CD4-positive, alpha-beta T cell treated with Interleukin-10 for 1 hour (primary cell): Measurements from ENCODE around the gene CCDC184.
A peak's percentile ranks its signal among the peaks of the same experiment; 100 is the strongest.
"Not testable (repeated sequence)": the region's sequence is repeated elsewhere in the genome, so short reads cannot be mapped to it uniquely, and the experiment has no call there.

ENCODE experiments used
- DNase-seq: peaks from one replicate; pipeline ENCODE4 v3.0.0-alpha.2; 2020

CCDC184 gene

DNA sequence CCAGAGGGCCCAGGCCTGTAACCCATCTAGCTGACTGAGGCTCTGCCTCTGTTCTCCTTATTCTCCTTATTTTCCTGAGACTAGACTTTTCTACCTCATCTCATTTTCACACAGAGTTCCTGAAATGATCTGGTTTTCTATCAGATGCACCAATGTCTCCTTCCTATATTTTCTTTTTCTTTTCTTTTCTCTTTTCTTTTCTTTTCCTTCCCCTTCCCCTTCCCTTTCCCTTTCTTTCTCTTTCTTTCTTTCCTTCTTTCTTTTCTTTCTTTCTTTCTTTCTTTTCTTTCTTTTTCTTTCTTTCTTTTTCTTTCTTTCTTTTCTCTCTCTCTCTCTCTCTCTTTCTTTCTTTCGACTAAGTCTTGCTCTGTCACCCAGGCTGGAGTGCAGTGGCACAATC is 3.0 kb upstream of the CCDC184 start:
- DNase-seq = no peak

DNA sequence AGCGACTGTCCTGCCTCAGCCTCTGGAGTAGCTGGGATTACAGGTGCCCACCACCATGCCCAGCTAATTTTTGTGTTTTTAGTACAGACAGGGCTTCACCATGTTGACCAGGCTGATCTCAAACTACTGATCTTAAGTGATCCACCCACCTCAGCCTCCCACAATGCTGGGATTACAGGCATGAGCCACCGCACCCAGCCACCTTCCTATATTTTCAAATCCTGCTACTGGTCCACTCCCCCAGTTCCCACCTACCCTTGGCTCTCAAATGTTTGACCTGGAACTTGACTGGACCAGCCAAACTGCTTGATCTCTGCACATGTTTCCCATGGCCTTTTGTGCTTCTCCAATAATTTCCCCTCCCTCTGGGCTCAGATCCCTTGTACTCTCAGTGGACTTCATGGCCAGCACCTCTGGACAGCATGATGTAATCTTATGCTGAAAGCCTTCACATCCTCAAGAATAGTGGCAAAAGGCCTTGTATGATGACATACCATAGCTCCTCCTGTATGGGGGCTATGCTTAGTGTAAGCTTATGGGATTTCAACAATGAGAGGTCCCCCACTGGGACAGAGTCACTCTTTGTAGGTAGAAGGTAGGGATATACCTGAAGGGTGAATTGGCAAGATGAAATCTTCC is 2.5 kb upstream of the CCDC184 start:
- no peak for DNase-seq

DNA sequence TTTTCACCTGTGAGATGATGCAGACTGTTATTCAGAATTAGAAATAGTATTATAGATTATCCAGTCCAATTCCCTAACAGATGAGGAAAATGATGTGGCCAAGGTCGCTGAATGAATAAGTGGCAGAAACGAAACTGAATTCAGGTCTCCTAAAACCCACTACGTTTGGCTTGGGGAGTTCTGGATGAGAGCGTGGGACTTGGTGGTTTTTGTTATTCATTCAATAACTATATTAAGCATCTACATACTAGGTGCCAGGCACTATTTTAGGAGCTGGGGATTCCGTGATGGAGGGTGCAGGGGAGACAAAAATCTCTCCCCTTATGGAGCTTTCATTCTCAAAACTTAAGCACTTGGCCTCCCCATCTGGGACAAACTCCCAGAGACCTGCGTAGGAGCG is 813 bp upstream of the CCDC184 start:
- no peak for DNase-seq

DNA sequence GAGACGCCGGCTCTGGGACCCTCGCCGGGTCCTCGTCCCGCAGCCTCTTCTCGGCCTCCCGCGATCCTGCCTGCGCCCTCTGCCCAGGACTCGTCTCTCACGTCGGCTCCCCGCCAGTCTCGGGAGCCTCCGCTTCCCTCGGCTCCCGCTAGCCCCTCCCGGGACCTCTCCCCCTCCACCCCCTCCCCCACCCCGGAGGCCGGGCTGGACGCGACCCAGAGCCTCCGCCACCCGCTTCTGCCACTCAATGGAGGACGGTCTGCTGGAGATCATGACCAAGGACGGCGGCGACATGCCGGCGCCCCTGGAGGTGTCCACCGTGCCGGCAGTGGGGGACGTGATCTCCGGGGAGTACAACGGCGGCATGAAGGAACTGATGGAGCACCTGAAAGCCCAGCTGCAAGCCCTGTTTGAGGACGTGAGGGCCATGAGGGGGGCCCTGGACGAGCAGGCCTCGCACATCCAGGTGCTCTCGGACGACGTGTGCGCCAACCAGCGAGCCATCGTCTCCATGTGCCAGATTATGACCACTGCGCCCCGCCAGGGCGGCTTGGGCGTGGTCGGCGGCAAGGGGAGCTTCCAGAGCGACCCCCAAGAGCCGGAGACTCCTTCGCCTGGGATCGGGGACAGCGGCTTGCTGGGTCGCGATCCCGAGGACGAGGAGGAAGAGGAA is 568 bp downstream of the CCDC184 start:
- DNase-seq = peak; percentile 35

DNA sequence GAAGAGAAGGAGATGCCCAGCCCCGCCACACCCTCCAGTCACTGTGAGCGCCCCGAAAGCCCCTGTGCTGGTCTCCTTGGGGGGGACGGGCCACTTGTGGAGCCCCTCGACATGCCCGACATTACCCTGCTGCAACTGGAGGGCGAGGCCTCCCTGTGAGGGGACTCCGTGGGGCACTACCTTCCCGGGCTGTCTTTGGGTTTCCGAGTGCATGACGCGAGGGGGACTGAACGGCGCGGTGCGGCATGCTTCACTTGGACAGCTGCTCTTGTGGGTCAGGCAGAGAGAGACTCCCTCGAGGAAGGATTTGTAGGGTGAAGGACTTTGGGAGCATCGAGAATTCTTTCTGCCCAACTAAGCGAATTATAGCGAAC is 1.1 kb downstream of the CCDC184 start:
- DNase-seq = no peak

DNA sequence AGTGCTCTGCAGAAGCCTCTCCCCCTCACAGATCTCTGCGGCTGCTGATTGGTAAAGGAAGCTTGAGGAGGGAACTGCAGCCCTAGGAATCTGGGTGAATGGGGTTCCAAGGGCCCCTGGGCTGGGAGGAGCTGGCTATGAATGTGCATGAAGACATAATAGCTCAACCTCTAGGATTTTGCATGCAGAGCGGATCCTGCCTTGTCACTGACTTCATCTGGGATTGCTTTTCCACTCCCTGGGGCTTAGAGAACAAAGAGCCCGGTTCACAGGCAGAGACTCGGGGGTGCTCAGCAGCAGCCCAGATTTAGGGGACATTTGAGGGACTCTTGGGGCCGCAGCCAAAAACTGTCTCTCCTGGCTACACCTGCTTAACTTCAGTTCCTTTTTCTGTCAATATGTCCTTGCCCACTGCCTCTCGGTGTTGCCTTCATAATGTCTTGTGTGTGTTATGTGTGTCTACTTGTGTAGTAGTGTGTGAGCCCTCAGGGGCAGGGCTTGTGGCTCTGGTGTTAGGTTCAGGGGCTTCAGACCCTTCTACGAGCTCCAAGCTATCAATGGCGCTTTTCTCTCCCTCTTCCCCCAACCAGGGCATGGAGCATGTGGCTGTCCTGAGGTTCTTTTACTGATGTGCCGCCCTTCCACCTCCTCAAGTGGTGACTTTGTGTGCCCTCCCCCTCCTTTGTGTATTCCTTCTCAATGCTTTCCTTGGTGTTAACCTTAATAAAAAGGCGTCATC is 1.9 kb downstream of the CCDC184 start:
- no peak for DNase-seq

DNA sequence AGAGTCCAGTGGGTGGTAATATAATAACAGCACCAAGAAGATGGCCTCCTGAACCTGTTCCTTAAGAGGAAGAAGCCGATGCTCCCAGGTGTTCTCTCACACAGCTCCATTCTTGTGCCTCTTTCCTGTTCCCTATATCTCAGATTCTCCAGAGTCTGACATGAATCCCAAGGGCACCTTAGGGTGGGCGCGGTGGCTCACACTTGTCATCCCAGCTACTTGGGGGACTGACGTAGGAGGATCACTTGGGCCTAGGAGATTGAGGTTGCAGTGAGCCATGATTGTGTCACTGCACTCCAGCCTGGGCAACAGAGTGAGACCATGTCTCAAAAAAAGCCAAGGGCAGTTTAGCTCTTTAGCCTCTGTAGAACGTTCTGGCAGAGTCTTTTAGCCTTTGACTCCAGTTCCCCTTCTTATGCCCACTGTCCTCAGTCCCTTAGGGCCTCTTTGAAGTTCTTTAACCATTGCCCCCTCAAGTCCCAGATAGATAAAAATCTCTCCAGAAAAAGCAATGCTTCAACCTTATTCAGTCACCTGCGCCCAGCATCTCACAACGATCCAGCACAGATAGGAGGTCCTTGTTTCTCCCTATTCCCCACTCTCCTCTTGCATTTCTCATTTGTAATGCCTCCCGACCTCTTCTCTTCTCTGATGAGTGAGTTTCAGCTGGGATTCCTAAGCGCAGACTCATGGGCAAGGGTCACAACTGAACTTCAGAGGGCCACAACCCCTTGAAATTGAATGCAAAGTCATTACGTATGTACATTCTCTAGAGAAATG is 4.7 kb downstream of the CCDC184 start:
- DNase-seq = no peak

DNA sequence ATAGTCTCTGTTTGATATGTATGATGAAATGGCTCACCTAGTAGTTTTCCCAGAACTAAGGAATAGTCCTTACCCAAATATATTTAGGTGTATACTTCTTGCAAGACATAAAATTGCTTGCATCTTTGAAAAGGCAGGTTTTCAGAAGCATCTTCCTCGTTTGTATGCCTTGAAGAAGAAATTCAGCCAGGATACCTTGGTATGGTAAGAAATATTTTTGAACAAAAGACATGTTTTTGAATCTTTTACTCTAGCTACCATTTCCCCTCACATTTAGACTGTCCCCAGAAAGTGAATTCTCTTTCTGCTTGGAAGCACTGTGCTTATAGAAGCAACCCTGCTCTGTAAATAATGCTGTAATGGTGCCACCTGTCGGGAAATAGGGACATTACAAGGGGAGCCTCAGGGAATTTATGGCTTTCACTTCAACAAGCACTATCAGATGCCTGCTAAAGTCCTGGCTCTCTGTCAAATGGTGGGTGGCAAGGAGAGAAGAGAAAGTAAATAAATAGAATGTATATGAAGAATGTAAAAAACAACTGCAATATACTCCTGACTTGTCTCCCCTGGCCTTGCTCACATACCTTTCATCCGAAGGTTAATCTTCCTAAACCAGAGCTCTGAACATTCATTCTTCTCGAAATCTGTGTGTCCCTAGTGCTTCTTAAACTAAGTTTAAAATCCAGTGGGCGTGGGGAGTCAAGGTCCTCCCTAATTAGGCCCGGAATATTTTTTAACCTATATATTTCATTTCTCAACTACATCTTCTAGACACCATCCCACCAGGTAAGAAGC is 6.1 kb downstream of the CCDC184 start:
- peak; percentile 83 for DNase-seq

DNA sequence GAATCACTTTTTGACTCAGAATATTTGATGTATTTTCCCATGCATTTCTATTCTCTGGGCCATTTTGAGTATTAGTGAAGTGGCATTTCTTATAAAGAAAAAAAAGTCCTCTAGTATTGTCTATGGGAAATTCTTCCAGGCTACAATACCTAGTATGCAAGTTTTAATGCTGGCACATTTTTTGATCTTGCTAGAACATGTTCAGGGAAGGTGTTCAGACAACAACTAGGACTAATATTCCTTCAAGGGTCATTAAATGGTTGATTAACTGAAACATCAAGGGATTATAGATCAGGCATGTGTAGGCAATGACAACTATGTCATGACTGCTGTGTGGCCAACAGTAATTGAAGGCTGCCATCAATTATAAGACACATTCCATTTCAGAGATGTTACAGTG is 7.7 kb downstream of the CCDC184 start:
- DNase-seq = no peak

DNA sequence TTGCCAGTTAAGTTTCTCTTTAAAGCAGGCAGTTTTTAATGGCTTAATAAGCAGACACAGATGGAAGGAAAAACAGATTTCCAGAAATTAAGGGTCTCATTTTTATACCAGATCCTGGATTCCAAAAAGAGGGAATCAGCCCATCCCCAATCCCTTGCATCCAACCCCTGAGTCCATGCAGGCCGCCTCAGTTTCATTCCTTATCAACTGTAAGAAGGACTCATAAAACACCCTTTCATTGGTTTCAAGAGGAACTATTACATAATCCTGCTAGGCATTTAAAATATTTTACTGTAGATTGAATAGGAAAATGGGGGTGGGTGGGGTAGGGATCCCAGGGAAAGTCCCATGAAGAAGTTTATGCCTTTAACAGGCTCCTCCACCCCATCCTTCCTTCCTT is 9.4 kb downstream of the CCDC184 start:
- no peak for DNase-seq

DNA sequence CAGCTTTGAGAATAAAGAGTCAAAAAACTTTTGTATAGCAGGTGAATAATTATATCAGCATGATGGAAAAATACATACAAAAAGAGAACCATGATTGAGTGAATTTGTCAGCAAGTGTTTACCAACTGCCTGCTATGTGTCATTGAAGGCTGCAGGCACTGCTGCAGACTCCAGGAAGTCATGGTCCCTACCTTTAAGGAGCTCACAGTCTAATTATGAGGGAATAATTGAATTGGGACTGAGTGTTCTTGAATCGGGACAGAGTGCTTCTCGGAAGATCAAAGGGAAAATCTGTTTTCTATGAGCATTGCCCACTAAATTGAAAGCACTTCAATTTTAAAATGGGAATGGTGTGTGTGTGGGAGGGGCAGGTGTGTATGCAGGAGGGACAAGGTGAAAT is 10.2 kb downstream of the CCDC184 start:
- DNase-seq = no peak

DNA sequence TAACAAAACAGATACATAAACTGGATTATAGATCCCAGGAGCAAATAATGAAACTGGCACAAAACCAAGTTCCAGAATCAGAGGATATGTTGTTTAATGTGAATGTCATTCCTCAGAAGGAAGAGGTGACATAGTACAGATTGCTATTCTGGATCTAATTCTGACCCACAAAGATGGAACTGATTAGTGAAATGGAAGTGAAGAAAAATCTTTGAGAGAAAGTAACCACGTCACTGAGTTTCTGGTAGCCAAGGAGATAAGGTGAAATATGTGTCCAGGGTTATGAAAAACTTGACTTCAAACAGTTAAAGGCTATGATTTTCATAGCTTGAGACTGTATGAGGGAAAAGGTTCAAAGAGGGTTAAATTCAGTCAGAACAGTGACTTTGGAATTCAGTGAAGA is 11.4 kb downstream of the CCDC184 start:
- no peak for DNase-seq

DNA sequence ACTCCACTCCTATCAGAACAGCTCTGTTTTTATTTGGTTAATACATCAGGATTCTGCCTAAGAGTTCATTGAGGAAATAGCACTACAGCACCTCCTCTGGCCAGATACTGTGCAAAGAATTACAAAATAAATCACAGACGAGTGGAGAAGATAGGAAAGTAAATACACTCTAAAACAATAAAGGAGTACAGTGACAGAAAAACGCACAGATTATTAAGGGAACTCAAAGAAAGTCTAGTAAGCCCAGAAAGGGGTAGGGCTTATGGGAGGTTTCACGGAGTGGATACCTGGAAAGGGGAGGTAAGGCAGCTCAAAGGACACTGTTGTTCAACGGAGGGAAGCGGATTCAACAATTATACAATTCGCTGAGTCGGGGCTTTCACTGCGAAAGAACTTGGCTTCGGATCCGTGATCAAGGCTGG is 14.1 kb downstream of the CCDC184 start:
- DNase-seq = peak; percentile 57

DNA sequence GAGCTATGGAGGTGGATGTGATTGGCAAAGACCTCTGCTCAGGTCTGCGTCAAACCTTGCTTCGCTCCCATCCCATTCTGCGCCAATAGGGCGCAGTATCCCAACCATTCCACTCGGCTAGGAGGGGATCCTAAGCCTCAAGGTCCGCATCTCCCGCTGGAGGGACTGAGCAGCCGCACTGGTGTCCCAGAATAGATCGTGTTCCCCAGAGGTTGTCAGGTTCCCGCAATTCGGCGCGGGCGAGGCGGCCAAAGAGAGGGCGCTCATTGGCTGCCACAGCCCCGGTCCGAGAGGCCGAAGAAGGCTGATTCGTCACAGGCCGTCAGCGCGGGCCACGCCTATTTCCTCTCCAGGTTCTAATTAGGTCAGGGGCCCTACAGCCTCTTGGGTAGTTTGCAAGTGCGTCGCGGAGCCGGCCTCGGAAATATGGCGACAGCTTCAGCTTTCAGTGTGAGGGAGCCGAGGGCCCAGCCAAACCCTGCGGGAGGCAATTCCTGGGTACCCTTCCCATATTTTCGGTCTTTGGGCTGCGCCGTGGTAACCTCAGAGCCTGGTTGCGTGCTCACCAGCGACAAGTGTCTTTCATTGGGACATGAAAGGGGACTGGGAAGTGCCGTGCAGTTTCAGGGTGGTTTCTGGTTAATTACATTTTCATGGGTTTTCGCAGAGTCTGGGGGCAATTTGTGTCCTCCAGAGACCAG is 14.7 kb downstream of the CCDC184 start:
- peak; percentile 95 for DNase-seq

DNA sequence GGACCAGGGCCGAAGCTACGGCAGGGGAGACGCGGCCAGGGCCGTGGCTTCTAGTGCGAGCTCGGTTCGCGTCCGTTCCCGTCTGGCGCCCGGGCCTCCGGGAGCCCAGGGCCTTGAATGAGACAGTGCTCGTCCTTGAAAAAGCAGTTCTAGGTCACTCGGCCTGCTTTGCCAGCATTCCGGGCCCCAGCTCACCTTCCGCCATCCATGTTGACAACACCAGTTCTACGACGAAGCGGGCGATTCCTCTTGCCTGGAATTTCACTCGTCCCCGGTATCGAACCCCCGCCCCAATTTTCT is 15.2 kb downstream of the CCDC184 start:
- no peak for DNase-seq

DNA sequence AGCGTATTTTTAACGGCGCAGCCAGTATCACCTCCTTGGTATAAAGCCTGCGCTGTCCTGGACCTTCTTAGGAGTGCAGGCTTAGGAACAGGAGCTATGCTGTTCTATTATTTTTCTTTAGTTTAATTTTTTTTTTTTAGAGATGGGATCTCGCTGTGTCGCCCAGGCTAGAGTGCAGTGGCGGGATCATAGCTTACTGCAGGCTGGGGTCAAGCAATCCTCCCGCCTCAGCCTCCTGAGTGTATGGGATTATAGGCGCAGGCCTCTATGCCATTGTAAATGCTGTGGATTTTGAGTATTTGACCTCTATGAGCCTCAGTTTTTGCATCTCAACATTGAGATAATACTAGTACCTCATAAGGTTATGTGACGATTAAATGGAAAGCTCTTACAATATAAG is 15.5 kb downstream of the CCDC184 start:
- DNase-seq = no peak

DNA sequence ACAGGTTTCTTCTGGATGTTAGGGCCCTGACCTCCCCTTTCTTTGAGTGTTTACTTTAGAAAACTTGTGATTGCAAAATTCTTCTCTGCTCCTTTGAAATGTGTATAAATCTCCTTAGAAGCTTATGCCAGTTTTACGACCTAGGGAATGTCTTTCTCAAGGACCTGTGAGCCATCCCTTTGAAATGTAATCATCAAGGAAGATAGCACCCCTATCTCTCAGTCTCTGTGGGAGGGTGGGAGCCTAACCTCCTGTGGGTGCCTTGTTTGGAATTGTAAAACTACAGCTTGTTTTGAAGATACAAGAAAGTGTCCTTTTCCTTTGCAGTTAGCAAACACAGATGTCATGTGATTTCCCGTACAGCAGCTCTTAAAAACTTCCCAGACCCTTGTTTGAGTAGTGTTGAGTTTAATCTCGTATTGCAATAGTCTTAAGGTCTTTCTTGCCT is 16.4 kb downstream of the CCDC184 start:
- peak; percentile 62 for DNase-seq

DNA sequence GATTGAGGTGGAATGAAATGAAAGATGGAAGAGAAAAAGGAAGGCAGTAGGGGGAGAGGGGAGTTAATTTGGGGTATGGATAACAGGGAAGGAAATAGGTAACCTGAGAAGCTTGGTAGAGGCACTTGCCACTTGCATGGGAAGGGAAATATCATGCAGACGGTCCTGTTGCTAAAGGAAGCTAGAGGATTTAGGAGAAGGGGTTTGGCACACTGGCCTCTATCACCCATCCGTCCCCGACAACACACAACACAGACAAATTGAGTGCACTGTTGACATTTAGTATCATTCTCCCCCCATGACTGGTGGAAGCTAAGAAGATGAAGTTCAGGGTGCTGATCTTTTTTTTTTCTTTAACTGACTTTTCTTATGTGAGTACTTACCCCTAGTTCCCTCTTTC is 17.6 kb downstream of the CCDC184 start:
- no peak for DNase-seq

DNA sequence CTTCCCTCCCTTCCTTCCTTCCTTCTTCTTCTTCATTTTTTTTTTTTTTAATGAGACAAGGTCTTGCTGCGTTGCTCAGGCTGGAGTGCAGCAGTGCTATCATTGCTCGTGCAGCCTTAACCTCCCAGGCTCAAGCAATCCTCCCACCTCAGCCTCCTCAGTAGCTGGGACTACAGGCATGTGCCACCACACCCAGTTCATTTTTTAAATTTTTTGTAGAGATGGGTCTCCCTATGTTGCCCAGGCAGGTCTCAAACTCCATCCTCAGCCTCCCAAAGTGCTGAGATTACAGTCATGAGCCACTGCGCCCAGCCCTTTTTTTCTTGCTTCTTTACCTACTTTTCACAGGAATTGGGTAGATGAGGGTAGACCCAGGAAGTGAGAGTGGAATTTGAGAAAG is 18.1 kb downstream of the CCDC184 start:
- no peak for DNase-seq

DNA sequence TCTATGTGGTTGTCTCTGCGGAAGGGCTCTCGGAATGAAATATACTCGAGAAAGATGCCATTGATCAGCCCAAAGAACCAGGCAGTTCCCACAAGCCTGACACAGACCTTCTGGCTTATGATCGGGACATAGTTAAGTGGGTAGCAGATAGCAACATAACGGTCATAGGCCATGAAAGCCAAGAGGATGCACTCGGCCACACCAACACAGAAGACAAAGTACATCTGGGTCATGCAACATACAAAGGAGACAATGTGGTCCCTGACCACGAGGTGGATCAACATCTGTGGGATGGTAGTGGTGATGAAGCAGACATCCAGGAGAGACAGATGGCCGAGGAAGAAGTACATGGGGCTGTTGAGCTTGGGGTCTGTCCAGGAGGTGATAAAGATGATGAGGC is 19.3 kb downstream of the CCDC184 start:
- DNase-seq = no peak

DNA sequence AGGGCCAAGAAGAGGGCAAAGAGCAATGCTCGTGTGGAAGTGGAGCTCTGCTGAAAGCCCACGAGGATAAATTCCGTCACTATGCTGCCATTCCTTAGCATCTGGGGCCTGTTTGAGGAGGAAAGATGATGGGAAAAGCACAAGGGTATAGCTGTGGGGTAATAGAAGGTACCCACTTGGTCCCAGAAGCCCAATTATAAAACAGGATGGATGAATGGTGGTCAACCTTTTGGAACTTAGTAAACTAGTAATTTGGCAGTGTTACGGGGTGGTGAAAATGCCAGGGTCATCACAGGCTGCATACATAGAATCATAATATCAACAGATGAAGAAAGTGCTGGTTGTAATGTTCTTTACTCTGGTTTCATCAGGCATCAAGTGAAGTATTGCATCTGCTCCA is 19.7 kb downstream of the CCDC184 start, which contains the start of gene OR10AD1:
Gene OR10AD1 (minus strand): TSS at position 101 of the 400 bp plus-strand sequence. CDS start 0 bp downstream, at position 101.
- no peak for DNase-seq

DNA sequence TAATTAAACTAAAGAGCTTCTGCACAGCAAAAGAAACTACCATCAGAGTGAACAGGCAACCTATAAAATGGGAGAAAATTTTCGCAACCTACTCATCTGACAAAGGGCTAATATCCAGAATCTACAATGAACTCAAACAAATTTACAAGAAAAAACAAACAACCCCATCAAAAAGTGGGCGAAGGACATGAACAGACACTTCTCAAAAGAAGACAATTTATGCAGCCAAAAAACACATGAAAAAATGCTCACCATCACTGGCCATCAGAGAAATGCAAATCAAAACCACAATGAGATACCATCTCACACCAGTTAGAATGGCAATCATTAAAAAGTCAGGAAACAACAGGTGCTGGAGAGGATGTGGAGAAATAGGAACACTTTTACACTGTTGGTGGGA is 26.1 kb downstream of the CCDC184 start:
- DNase-seq = not testable (repeated sequence)
